ENCODE data around the gene TCF15. TPM values are rescaled to one million over a fixed set of nuclear protein-coding genes. Genes with fewer than 3 reads are reported as not detected.
"Not testable (repeated sequence)": the region's sequence is repeated elsewhere in the genome, so short reads cannot be mapped to it uniquely, and the experiment has no call there.

Gene TCF15
- total and polyA plus RNA-seq, 4 donors = not detected

DNA sequence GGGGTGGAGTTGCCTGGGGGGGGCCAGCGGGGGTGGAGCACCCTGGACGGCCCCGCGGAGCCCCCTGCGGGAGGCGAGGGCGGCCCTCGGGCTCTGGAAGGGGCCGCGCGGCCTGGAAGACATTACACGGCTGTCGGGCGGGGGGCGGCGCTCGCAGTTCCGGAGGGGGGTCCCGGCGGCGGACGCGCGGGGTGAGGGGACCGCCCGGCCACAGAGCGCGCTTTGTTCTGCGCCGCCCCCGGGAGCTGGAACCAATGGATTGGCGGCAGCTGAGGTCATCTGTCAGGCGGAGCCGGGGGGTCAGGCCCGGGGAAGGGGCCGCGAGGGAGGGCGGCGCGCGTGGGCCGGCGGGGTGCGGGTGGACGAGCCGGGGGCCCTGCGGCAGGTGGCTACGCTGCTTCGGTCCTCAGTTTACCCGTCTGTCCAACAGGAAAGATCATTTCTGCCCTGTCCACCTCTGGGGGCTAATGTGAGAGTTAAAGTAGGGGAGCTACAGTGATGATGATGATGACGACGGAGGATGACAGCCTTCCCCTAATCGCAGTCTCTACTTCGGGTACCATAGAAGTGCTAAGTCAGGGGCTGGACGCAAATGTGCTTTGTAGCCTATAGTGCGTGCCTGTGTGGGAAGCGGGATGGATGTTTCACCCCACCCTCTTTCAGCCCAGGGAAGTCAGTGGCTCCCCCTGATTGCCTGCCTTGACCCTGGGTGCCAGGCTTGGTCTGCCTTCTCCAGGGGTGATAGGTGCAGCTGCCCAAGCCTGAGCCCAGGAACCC is 32.5 kb upstream of the TCF15 start:
- Histone ChIP-seq H3K27me3 (ENCODE audit: control insufficient read depth in 4 of 4, insufficient read depth in 4 of 4, low read length in 3 of 4) (no peaks in the 10 kb centered on the region), H3K4me3 (ENCODE audit: low read depth in 1 of 3, low read length in 3 of 3) (peak overlapping the region in 1 of 3 donors; percentile 22), H3K9me3 (ENCODE audit: control insufficient read depth in 4 of 4, low read length in 3 of 4) (no peaks in the 10 kb centered on the region), H3K9ac (ENCODE audit: low read depth in 1 of 2, low read length in 2 of 2) (no peak overlapping the region), H3K36me3 (ENCODE audit: control insufficient read depth in 4 of 4, insufficient read depth in 3 of 4, low read depth in 1 of 4, low read length in 3 of 4) (peaks cover 1 to 4% (median 3%) of the 10 kb centered on the region in 4 donors), H3K4me1 (ENCODE audit: control insufficient read depth in 4 of 4, insufficient read depth in 4 of 4, low read length in 3 of 4) (peaks cover 4 to 16% (median 9%) of the 10 kb centered on the region in 4 donors), H3K27ac (ENCODE audit: low read depth in 1 of 2, low read length in 2 of 2) (no peak overlapping the region)
- peak; percentile 47 for DNase-seq (ENCODE audit: low spot score)
- WGBS = 20% methylated on average over 57 of the region's 57 CpGs
- TF ChIP-seq FOXA2 (IDR thresholded peaks at IDR 0.05) (no peak), TAF1 (conservative IDR thresholded peaks at IDR 0.05) (no peak), NR2F2 (IDR thresholded peaks at IDR 0.05) (no peak), RAD21 (IDR thresholded peaks at IDR 0.05) (no peak), GABPA (IDR thresholded peaks at IDR 0.05 in 1 of 2, conservative IDR thresholded peaks at IDR 0.05 in 1 of 2) (no peak), FOXA1 (IDR thresholded peaks at IDR 0.05) (no peak)

DNA sequence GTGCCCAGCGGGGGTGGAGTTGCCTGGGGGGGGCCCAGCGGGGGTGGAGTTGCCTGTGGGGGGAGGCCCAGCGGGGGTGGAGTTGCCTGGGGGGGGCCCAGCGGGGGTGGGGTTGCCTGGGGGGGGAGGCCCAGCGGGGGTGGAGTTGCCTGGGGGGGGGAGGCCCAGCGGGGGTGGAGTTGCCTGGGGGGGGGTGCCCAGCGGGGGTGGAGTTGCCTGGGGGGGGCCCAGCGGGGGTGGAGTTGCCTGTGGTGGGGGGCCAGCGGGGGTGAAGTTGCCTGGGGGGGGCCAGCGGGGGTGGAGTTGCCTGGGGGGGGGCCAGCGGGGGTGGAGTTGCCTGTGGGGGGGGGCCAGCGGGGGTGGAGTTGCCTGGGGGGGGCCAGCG is 31.9 kb upstream of the TCF15 start:
- 30% methylated on average over 6 of the region's 13 CpGs for WGBS

DNA sequence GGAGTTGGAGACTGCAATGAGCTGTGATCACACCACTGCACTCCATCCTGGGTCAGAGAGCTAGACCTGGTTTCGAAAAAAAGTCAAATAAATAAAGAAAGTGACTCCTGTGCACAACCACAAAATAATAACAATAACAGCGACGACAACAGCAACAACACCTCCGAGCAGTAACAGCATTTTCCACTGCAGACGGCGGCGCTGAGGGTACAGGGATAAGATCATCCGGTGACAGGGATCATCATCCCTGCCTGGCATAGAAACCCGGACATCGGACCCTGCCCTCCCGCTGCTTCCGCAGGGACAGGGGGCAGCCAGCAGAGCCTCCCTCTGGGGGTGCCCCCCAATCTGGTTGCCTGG is 31.4 kb upstream of the TCF15 start:
- DNase-seq (ENCODE audit: low spot score) = no peak
- H3K9me3 ChIP-seq (ENCODE audit: control insufficient read depth in 4 of 4, low read length in 3 of 4) = no peaks in the 10 kb centered on the region
- H3K4me3 ChIP-seq (ENCODE audit: low read depth in 1 of 3, low read length in 3 of 3) = no peak overlapping the region
- H3K27me3 ChIP-seq (ENCODE audit: control insufficient read depth in 4 of 4, insufficient read depth in 4 of 4, low read length in 3 of 4) = no peaks in the 10 kb centered on the region
- no peak for TF ChIP-seq JUND (IDR thresholded peaks at IDR 0.05)
- H3K9ac ChIP-seq (ENCODE audit: low read depth in 1 of 2, low read length in 2 of 2) = no peak overlapping the region
- no peak overlapping the region for H3K27ac ChIP-seq (ENCODE audit: low read depth in 1 of 2, low read length in 2 of 2)
- H3K36me3 ChIP-seq (ENCODE audit: control insufficient read depth in 4 of 4, insufficient read depth in 3 of 4, low read depth in 1 of 4, low read length in 3 of 4) = no peaks in the 10 kb centered on the region
- H3K4me1 ChIP-seq (ENCODE audit: control insufficient read depth in 4 of 4, insufficient read depth in 4 of 4, low read length in 3 of 4) = peaks cover 2 to 11% (median 9%) of the 10 kb centered on the region in 4 donors
- WGBS = 30% methylated on average over 12 of the region's 12 CpGs

More for the DNA sequence above, 31.9 kb upstream of the TCF15 start:
- not testable (repeated sequence) for H3K27me3 ChIP-seq (ENCODE audit: control insufficient read depth in 4 of 4, insufficient read depth in 4 of 4, low read length in 3 of 4); H3K27ac ChIP-seq (ENCODE audit: low read depth in 1 of 2, low read length in 2 of 2); DNase-seq (ENCODE audit: low spot score); H3K4me3 ChIP-seq (ENCODE audit: low read depth in 1 of 3, low read length in 3 of 3); H3K9ac ChIP-seq (ENCODE audit: low read depth in 1 of 2, low read length in 2 of 2); H3K36me3 ChIP-seq (ENCODE audit: control insufficient read depth in 4 of 4, insufficient read depth in 3 of 4, low read depth in 1 of 4, low read length in 3 of 4); H3K9me3 ChIP-seq (ENCODE audit: control insufficient read depth in 4 of 4, low read length in 3 of 4)
- peaks cover 3 to 15% (median 9%) of the 10 kb centered on the region in 4 donors for H3K4me1 ChIP-seq (ENCODE audit: control insufficient read depth in 4 of 4, insufficient read depth in 4 of 4, low read length in 3 of 4)

DNA sequence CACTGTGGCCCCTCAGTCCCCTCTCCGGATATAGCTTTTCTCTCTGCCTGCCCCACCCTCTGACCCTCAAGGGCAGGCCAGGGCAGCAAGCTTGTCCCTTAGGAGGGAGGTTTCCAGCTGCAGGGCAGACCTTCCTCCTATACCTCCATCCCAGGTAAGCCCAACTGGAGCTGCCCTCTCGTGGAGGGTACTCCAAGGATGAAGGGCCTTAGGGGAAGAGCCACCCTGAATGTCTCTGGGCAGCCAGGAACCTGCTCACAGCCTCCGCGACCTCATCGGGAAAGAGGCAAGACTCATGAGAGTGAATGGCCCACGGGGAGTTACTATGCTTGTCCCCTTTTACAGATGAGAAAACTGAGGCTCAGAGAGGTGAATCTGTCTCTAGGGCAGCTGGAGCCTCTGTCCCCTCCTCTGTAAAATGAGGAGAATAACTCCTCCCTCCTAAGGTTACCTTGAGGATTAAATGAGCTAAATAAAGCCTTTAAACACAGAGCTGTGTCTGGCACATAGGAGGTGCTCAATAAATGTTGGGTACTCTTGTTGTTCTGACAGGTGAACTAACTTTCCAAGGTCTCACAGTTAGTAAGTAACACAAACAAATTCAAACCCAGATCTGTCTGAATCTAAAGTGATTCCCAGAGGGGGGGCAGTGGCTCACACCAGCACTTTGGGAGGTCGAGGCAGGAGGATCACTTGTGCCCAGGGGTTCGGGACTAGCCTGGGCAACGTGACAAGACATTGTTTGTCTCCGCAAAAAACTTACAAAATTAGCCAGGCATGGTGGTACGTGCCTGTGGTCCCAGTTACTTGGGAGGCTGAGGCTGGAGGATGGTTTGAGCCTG is 30.8 kb upstream of the TCF15 start:
- Histone ChIP-seq H3K4me1 (ENCODE audit: control insufficient read depth in 4 of 4, insufficient read depth in 4 of 4, low read length in 3 of 4) (peaks cover 0 to 6% (median 5%) of the 10 kb centered on the region in 4 donors), H3K36me3 (ENCODE audit: control insufficient read depth in 4 of 4, insufficient read depth in 3 of 4, low read depth in 1 of 4, low read length in 3 of 4) (no peaks in the 10 kb centered on the region), H3K4me3 (ENCODE audit: low read depth in 1 of 3, low read length in 3 of 3) (no peak overlapping the region), H3K27ac (ENCODE audit: low read depth in 1 of 2, low read length in 2 of 2) (no peak overlapping the region), H3K27me3 (ENCODE audit: control insufficient read depth in 4 of 4, insufficient read depth in 4 of 4, low read length in 3 of 4) (no peaks in the 10 kb centered on the region), H3K9me3 (ENCODE audit: control insufficient read depth in 4 of 4, low read length in 3 of 4) (no peaks in the 10 kb centered on the region), H3K9ac (ENCODE audit: low read depth in 1 of 2, low read length in 2 of 2) (no peak overlapping the region)
- no peak for DNase-seq (ENCODE audit: low spot score)
- TF ChIP-seq EGR1 (IDR thresholded peaks at IDR 0.05; ENCODE audit: low read depth in 2 of 2) (no peak), FOXA1 (IDR thresholded peaks at IDR 0.05) (no peak), JUND (IDR thresholded peaks at IDR 0.05) (no peak)
- TF ChIP-seq, protein P1, sequence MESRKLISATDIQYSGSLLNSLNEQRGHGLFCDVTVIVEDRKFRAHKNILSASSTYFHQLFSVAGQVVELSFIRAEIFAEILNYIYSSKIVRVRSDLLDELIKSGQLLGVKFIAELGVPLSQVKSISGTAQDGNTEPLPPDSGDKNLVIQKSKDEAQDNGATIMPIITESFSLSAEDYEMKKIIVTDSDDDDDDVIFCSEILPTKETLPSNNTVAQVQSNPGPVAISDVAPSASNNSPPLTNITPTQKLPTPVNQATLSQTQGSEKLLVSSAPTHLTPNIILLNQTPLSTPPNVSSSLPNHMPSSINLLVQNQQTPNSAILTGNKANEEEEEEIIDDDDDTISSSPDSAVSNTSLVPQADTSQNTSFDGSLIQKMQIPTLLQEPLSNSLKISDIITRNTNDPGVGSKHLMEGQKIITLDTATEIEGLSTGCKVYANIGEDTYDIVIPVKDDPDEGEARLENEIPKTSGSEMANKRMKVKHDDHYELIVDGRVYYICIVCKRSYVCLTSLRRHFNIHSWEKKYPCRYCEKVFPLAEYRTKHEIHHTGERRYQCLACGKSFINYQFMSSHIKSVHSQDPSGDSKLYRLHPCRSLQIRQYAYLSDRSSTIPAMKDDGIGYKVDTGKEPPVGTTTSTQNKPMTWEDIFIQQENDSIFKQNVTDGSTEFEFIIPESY (IDR thresholded peaks at IDR 0.05) = no peak
- WGBS = 69% methylated on average over 11 of the region's 11 CpGs
